Vagina (tissue), 2 donors: ENCODE results near the gene ZFYVE9. TPM values are rescaled to one million over a fixed set of nuclear protein-coding genes. Genes with fewer than 3 reads are reported as not detected.

Experiments used
- DNase-seq, 2 donors: peaks; one replicate each; pipeline ENCODE4 v3.0.0-alpha.2; 2017; ENCODE audit errors: extremely low spot score in 2 of 2
- H3K27ac ChIP-seq: fragments of 200-600 bp; sonication (generic); one replicate; pipeline ENCODE4 v1.5.1; 2019
- H3K27me3 ChIP-seq: fragments of 200-600 bp; sonication (generic); one replicate; pipeline ENCODE4 v1.5.1; 2019
- H3K36me3 ChIP-seq, 2 donors: fragments of 200-600 bp; sonication (generic); one replicate each; pipeline ENCODE4 v1.5.1; 2017 to 2019
- H3K4me1 ChIP-seq: fragments of 200-600 bp; sonication (generic); one replicate; pipeline ENCODE4 v1.5.1; 2019
- H3K4me3 ChIP-seq, 2 donors: fragments of 200-600 bp; sonication (generic); 1 replicate in 1 of 2; 2 replicates in 1 of 2; pipeline ENCODE4 v1.5.1; 2016 to 2019
- H3K9me3 ChIP-seq: fragments of 200-600 bp; sonication (generic); one replicate; pipeline ENCODE4 v1.5.1; 2019
- POLR2A ChIP-seq, 2 donors: fragments of 450-650 bp; IDR thresholded peaks; one replicate each; pipeline ENCODE4 v1.6.1; 2017; ENCODE audit warnings: antibody characterized with exemption in 2 of 2, mild to moderate bottlenecking in 2 of 2, moderate library complexity in 2 of 2
- POLR2AphosphoS5 ChIP-seq, 2 donors: sonication (generic); formaldehyde crosslinking; IDR thresholded peaks; one replicate each; pipeline ENCODE4 v1.9.0; 2017; ENCODE audit warnings: antibody characterized with exemption in 2 of 2, mild to moderate bottlenecking in 2 of 2, low read depth in 1 of 2; ENCODE audit not compliant: insufficient read depth in 1 of 2
- intact Hi-C: fragments of 100-400 bp; cut with DNase I; formaldehyde crosslinking; loops from one replicate; pipeline ENCODE4 v1.15.1; 2023
- total RNA-seq: library from RNA; depleted of rRNA; stranded (reverse); fragments of >200 nt; gene quantifications from one replicate; pipeline ENCODE4 v1.2.3, GENCODE V29; 2016
- TF ChIP-seq, protein P1 (sequence below), 3 experiments: fragments of 450-650 bp in 2 of 3; fragments of 200-600 bp in 1 of 3; sonication (generic) in 1 of 3; IDR thresholded peaks; one replicate each; pipeline ENCODE4 v1.5.1; 2017 to 2019; ENCODE audit warnings: antibody characterized with exemption in 3 of 3, mild to moderate bottlenecking in 2 of 3, moderate library complexity in 2 of 3

The ZFYVE9 gene
- total RNA-seq, 1 donor from 2014 or later, result 30.2 TPM

GRCh38 chr1:52306227-52307006, 164.5 kb downstream of the ZFYVE9 start:
- no peak for TF ChIP-seq POLR2AphosphoS5 (IDR thresholded peaks at IDR 0.05; ENCODE audit: insufficient read depth in 1 of 2, low read depth in 1 of 2)
- no peak for TF ChIP-seq POLR2A (IDR thresholded peaks at IDR 0.05)
- TF ChIP-seq, protein P1, sequence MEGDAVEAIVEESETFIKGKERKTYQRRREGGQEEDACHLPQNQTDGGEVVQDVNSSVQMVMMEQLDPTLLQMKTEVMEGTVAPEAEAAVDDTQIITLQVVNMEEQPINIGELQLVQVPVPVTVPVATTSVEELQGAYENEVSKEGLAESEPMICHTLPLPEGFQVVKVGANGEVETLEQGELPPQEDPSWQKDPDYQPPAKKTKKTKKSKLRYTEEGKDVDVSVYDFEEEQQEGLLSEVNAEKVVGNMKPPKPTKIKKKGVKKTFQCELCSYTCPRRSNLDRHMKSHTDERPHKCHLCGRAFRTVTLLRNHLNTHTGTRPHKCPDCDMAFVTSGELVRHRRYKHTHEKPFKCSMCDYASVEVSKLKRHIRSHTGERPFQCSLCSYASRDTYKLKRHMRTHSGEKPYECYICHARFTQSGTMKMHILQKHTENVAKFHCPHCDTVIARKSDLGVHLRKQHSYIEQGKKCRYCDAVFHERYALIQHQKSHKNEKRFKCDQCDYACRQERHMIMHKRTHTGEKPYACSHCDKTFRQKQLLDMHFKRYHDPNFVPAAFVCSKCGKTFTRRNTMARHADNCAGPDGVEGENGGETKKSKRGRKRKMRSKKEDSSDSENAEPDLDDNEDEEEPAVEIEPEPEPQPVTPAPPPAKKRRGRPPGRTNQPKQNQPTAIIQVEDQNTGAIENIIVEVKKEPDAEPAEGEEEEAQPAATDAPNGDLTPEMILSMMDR (IDR thresholded peaks at IDR 0.05), result no peak
- peaks cover 0 to 8% of the 10 kb centered on the region in 2 donors for H3K36me3 ChIP-seq
- H3K27me3 ChIP-seq, result no peaks in the 10 kb centered on the region
- intact Hi-C loops, result no loop called here
- no peaks in the 10 kb centered on the region for H3K4me1 ChIP-seq
- no peak overlapping the region for H3K4me3 ChIP-seq
- H3K27ac ChIP-seq, result no peak overlapping the region
- DNase-seq, result no peak
- no peaks in the 10 kb centered on the region for H3K9me3 ChIP-seq

- H3K36me3 ChIP-seq, result no peaks in the 10 kb centered on the region
- H3K9me3 ChIP-seq, result no peaks in the 10 kb centered on the region
- H3K27me3 ChIP-seq, result no peaks in the 10 kb centered on the region
- intact Hi-C loops, result no loop called here
- TF ChIP-seq, protein P1 (IDR thresholded peaks at IDR 0.05), result no peak
- TF ChIP-seq POLR2AphosphoS5 (IDR thresholded peaks at IDR 0.05; ENCODE audit: insufficient read depth in 1 of 2, low read depth in 1 of 2), result no peak
- TF ChIP-seq POLR2A (IDR thresholded peaks at IDR 0.05), result no peak
- no peak overlapping the region for H3K4me3 ChIP-seq
- H3K27ac ChIP-seq, result no peak overlapping the region
- no peak for DNase-seq
- H3K4me1 ChIP-seq, result no peaks in the 10 kb centered on the region
Measured at GRCh38 chr1:52321061-52321460, 179.2 kb downstream of the ZFYVE9 start.

DNA sequence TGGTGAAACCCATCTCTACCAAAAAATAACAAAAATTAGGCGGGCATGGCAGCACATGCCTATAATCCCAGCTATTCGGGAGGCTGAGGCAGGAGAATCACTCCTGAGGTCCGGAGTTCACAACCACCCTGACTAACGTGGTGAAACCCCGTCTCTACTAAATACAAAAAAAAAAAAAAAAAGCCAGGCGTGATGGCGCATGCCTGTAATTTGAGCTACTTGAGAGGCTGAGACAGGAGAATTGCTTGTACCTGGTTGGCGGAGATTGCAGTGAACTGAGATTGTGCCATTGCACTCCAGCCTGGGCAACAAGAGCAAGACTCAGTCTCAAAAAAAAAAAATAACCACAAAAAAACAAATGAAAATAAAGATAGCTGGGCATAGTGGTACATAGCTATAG, 181.8 kb downstream of the ZFYVE9 start:
- no peaks in the 10 kb centered on the region for H3K36me3 ChIP-seq
- no peak for DNase-seq
- no peak overlapping the region for H3K4me3 ChIP-seq
- H3K27me3 ChIP-seq, result no peaks in the 10 kb centered on the region
- no peaks in the 10 kb centered on the region for H3K4me1 ChIP-seq
- no peaks in the 10 kb centered on the region for H3K9me3 ChIP-seq
- H3K27ac ChIP-seq, result no peak overlapping the region
- intact Hi-C loops, result no loop called here
- TF ChIP-seq POLR2A (IDR thresholded peaks at IDR 0.05) (no peak), POLR2AphosphoS5 (IDR thresholded peaks at IDR 0.05; ENCODE audit: insufficient read depth in 1 of 2, low read depth in 1 of 2) (no peak)
- TF ChIP-seq, protein P1 (IDR thresholded peaks at IDR 0.05), result no peak

DNA sequence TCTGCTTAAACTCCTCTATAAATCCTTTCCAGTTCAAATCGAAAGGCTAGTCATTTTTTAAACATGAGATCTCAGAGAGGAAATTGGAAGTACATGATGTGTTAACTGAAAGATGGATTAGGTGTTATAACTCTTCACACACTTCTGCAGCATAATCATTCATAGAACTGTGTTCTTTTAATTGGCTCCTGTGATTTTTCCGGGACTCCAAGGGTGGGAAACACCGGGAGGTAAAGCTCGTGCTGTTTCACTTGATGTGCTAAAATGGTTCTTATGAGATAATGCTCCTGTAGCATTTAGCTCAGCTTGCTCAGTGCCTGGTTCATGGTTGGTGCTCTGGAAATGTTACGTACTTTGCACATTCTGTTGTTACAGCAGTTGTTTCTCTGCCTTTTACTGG, 183.9 kb downstream of the ZFYVE9 start:
- DNase-seq, result no peak
- intact Hi-C loops, result no loop called here
- TF ChIP-seq POLR2A (IDR thresholded peaks at IDR 0.05), result no peak
- no peak for TF ChIP-seq POLR2AphosphoS5 (IDR thresholded peaks at IDR 0.05; ENCODE audit: insufficient read depth in 1 of 2, low read depth in 1 of 2)
- H3K4me3 ChIP-seq, result no peak overlapping the region
- H3K36me3 ChIP-seq, result no peaks in the 10 kb centered on the region
- no peaks in the 10 kb centered on the region for H3K9me3 ChIP-seq
- H3K27me3 ChIP-seq, result no peaks in the 10 kb centered on the region
- H3K4me1 ChIP-seq, result no peaks in the 10 kb centered on the region
- H3K27ac ChIP-seq, result no peak overlapping the region

DNA sequence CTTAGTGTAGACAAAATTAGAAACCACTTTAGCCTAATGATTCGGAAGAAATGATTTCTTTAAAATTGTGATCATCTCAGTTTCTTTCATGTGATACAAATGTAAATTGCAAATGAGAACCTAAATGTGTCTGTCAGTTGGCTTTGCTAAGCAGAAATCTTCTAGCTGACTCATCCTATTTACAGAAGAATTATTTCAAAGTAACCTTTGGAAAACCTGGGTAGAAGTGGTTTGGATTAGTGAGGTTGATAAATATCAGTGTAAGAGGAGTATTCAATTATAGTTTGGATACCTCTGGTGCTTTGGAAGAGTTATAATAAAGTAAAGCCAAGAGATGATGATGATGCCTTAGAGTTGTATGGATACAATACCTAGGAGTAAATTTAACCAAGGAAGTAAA, 186.7 kb downstream of the ZFYVE9 start:
- no peaks in the 10 kb centered on the region for H3K27me3 ChIP-seq
- H3K9me3 ChIP-seq, result no peaks in the 10 kb centered on the region
- peaks cover 0 to 7% of the 10 kb centered on the region in 2 donors for H3K36me3 ChIP-seq
- no peaks in the 10 kb centered on the region for H3K4me1 ChIP-seq
- TF ChIP-seq, protein P1 (IDR thresholded peaks at IDR 0.05), result no peak
- TF ChIP-seq POLR2AphosphoS5 (IDR thresholded peaks at IDR 0.05; ENCODE audit: insufficient read depth in 1 of 2, low read depth in 1 of 2), result no peak
- TF ChIP-seq POLR2A (IDR thresholded peaks at IDR 0.05), result no peak
- no peak for DNase-seq
- no peak overlapping the region for H3K4me3 ChIP-seq
- no peak overlapping the region for H3K27ac ChIP-seq
- intact Hi-C loops, result no loop called here
